Coronary artery (tissue), 2 donors: Measurements from ENCODE around the gene CHRNA4.

Experiments
- DNase-seq: peaks from one replicate; pipeline ENCODE4 v3.0.0-alpha.2; 2017; ENCODE audit warnings: low spot score
- H3K27ac ChIP-seq, 2 donors: fragments of 200-600 bp; sonication (generic); one replicate each; pipeline ENCODE4 v1.5.1; 2016 to 2019
- H3K4me3 ChIP-seq: fragments of 200-600 bp; sonication (generic); 2 replicates; pipeline ENCODE4 v1.5.1; 2016; ENCODE audit warnings: mild to moderate bottlenecking, moderate library complexity
- TF ChIP-seq, protein P1 (sequence below): fragments of 200-600 bp; sonication (generic); IDR thresholded peaks from one replicate; pipeline ENCODE4 v1.5.1; 2019; ENCODE audit warnings: antibody characterized with exemption

Gene CHRNA4

DNA sequence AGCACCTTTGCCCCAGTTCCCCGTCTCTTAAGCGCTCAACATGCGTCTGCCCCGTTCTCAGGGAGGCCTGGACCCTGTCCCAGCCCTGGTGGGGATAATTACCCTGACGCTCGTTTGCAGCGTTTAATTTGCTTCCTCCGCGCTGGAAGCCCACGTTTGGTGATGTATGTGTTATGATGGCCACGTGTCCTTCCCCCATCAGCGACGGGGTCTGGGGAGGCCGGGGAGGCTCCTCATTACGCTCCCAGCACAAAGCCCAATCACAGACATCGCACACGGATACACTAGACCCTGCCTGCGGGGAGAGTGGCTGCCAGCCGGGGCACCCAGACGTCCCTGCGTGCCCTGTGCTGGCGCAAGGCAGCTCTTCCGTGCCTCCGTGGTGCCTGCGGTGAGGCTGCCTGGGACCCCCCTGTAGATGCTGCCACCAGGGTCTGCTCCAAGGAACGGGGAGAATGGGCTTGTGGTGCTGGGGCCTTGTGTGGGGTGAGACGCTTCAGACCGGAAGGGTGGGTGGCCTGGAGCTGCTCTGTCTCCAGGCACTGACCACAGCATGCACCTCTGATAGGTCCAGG lies 10.2 kb upstream of the CHRNA4 start:
- TF ChIP-seq, protein P1, sequence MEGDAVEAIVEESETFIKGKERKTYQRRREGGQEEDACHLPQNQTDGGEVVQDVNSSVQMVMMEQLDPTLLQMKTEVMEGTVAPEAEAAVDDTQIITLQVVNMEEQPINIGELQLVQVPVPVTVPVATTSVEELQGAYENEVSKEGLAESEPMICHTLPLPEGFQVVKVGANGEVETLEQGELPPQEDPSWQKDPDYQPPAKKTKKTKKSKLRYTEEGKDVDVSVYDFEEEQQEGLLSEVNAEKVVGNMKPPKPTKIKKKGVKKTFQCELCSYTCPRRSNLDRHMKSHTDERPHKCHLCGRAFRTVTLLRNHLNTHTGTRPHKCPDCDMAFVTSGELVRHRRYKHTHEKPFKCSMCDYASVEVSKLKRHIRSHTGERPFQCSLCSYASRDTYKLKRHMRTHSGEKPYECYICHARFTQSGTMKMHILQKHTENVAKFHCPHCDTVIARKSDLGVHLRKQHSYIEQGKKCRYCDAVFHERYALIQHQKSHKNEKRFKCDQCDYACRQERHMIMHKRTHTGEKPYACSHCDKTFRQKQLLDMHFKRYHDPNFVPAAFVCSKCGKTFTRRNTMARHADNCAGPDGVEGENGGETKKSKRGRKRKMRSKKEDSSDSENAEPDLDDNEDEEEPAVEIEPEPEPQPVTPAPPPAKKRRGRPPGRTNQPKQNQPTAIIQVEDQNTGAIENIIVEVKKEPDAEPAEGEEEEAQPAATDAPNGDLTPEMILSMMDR, result no peak
- DNase-seq, result no peak
- Histone ChIP-seq H3K4me3 (no peak overlapping the region), H3K27ac (no peak overlapping the region)

- Histone ChIP-seq H3K4me3 (no peak overlapping the region), H3K27ac (no peak overlapping the region)
- DNase-seq, result no peak
- TF ChIP-seq, protein P1, result no peak
Measured at GRCh38 chr20:63370618-63371187, 9.6 kb upstream of the CHRNA4 start.

DNA sequence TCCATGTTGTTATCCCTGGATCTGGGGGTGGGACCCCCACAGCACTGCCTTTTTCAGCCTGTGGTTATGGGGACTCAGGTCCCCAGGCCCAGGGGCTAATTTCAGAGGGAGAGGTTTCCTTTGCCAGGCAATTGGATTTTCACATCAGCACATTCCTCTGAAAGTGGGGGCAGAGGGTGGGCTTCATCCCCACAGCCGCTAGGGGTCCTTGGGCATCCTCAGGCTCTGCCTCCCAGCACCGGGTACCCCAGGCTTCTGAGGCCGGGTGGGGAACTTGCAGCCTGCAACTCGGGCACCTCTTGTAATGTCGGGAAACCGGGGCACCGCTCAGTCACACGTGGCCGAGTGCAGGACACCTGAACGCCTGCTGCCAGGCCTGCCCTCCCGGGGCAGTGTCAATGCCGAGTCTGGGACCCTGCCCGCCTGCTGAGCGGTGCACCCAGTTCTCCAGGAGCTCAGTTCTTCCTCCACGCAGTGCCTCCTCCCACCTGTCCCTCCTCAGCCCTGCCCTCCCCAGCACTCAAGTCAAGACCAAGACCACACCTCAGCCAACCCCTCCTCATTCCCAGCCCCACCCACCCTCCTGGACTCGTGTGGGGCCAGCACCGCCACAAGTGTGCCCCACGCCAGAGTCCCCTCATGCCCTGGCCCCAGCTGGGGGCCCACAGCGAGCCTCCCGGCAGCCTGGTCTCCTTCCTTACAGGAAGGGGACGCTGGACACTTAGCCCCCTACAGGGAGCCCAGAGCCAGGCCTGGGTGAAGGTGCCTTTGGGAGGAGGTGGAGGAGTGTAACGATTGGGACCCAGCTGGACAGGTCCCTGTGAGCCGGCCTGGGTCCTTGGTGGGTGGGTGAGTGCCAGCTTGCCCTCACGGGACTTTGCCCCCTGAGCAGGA lies 8.8 kb upstream of the CHRNA4 start:
- TF ChIP-seq, protein P1, result no peak
- DNase-seq, result no peak
- no peak overlapping the region for H3K4me3 ChIP-seq
- H3K27ac ChIP-seq, result no peak overlapping the region

GRCh38 chr20:63369024-63369530 lies 7.9 kb upstream of the CHRNA4 start:
- H3K4me3 ChIP-seq, result no peak overlapping the region

DNA sequence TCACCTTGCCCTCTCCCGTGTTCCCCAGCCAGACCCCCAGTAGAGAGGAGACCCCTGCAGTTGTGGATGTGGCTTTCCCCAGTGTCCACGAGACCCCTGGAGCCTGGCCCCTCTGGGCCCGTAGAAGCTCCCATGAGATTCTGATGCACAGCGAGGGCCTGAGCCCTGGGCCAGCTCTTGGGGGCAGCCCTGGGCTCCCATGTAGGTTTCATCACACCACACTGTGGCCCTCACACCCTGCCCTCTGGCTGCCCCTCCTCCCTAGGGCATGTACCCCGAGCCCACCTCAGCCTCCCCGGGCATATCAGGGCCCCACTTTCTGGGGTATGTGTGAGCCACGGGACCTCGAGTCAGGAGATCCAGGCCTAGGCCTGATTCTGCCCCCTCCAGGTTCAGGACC lies 7.0 kb upstream of the CHRNA4 start:
- no peak overlapping the region for H3K4me3 ChIP-seq
- TF ChIP-seq, protein P1, result no peak
- H3K27ac ChIP-seq, result no peak overlapping the region
- DNase-seq, result no peak

More at GRCh38 chr20:63369024-63369530, 7.9 kb upstream of the CHRNA4 start:
- DNase-seq, result no peak
- H3K27ac ChIP-seq, result no peak overlapping the region
- TF ChIP-seq, protein P1, result no peak

DNA sequence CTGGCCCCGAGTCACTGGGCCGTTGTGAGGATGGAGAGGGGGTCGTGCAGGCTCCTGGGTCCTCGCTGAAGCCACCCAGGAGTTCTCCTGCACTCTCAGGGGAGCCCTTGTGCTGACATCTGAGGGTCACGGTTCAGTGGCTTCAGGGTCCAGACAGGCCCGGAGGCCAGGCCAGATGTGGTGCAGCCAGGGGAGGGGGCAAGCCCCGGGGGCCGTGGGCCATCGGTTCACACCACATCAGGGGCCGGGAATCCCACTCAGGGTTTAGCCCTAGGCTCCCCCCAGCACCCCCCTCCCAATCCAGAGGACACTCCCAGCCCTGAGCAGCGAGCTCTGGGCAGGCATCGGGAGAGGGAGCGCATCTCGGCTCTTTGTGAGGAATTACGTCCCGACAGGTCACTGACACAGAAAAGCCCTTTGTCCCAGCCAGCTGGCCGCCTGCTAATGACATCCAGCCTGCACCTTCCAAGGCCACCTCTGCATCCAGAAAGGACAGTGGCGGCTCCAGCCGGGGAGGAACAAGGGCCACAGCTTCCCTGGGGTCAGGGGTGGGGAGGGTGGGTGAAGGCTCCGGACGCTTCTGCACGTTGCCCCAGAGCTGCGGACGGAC lies 6.4 kb upstream of the CHRNA4 start:
- no peak for DNase-seq
- TF ChIP-seq, protein P1, result no peak
- no peak overlapping the region for H3K27ac ChIP-seq
- no peak overlapping the region for H3K4me3 ChIP-seq
